ENCODE measurements around the gene HMOX1.
A peak's percentile ranks its signal among the peaks of the same experiment; 100 is the strongest.
"Not testable (repeated sequence)": the region's sequence is repeated elsewhere in the genome, so short reads cannot be mapped to it uniquely, and the experiment has no call there.

The HMOX1 gene

GRCh38 chr22:35380013-35380412 is 883 bp upstream of the HMOX1 start:
- no peak for DNase-seq (ENCODE audit: low spot score)

GRCh38 chr22:35381424-35382009 is 621 bp downstream of the HMOX1 start:
- no peak for DNase-seq (ENCODE audit: low spot score)

GRCh38 chr22:35383679-35384071 is 2.8 kb downstream of the HMOX1 start:
- DNase-seq (ENCODE audit: low spot score): no peak

GRCh38 chr22:35384527-35384926 is 3.6 kb downstream of the HMOX1 start:
- DNase-seq (ENCODE audit: low spot score): no peak

- no peak for DNase-seq (ENCODE audit: low spot score)
These were observed 4.2 kb downstream of the HMOX1 start for GRCh38 chr22:35384975-35385588.

GRCh38 chr22:35386670-35387288 is 5.9 kb downstream of the HMOX1 start:
- DNase-seq (ENCODE audit: low spot score): no peak

- no peak for DNase-seq (ENCODE audit: low spot score)
These were observed 10.0 kb downstream of the HMOX1 start for GRCh38 chr22:35390933-35391332.

GRCh38 chr22:35392357-35392756 is 11.5 kb downstream of the HMOX1 start:
- no peak for DNase-seq (ENCODE audit: low spot score)

- no peak for DNase-seq (ENCODE audit: low spot score)
These were observed 12.5 kb downstream of the HMOX1 start for GRCh38 chr22:35393116-35394010.

GRCh38 chr22:35394011-35394312 is 13.1 kb downstream of the HMOX1 start:
- no peak for DNase-seq (ENCODE audit: low spot score)

GRCh38 chr22:35394810-35395563 is 14.1 kb downstream of the HMOX1 start:
- no peak for DNase-seq (ENCODE audit: low spot score)

- DNase-seq (ENCODE audit: low spot score): not testable (repeated sequence)
These were observed 15.7 kb downstream of the HMOX1 start for GRCh38 chr22:35396622-35397021.

- DNase-seq (ENCODE audit: low spot score): no peak
These were observed 16.4 kb downstream of the HMOX1 start for GRCh38 chr22:35397095-35397904.

- DNase-seq (ENCODE audit: low spot score): no peak
These were observed 17.7 kb downstream of the HMOX1 start for GRCh38 chr22:35398591-35398973.

- DNase-seq (ENCODE audit: low spot score): no peak
These were observed 18.3 kb downstream of the HMOX1 start for GRCh38 chr22:35399114-35399677.

- peak; percentile 98 for DNase-seq (ENCODE audit: low spot score)
These were observed 19.0 kb downstream of the HMOX1 start, which contains the start of gene MCM5 for GRCh38 chr22:35399678-35400500. TSS of gene MCM5 (plus strand) at chr22:35400140. CDS start at chr22:35400439, 299 bp downstream.

GRCh38 chr22:35400501-35400790 is 19.6 kb downstream of the HMOX1 start:
- no peak for DNase-seq (ENCODE audit: low spot score)

- DNase-seq (ENCODE audit: low spot score): no peak
These were observed 21.0 kb downstream of the HMOX1 start for GRCh38 chr22:35401863-35402262.

GRCh38 chr22:35403356-35403755 is 22.5 kb downstream of the HMOX1 start:
- no peak for DNase-seq (ENCODE audit: low spot score)

GRCh38 chr22:35404176-35404575 is 23.3 kb downstream of the HMOX1 start:
- no peak for DNase-seq (ENCODE audit: low spot score)
